IMR-90 (cell line): ENCODE data around the gene EIF4E3. TPM values are rescaled to one million over a fixed set of nuclear protein-coding genes. Genes with fewer than 3 reads are reported as not detected.

Source experiments
- ATAC-seq: fragments of 200-7000 bp; cut with Tn5 transposase; 2 replicates; pipeline ENCODE4 v1.9.1; 2020; ENCODE audit warnings: low read depth, mild to moderate bottlenecking, moderate library complexity
- BruUV-seq: library from RNA; stranded (reverse); fragments of 400-500 nt; replicated peaks from 2 replicates; lab custom pipeline; 2021; lab: Mats Ljungman, UMichigan
- CTCF ChIA-PET: fragments of 300-600 bp; formaldehyde crosslinking; extraction: SDS; loops from one replicate; lab custom pipeline; 2021; ENCODE audit warnings: antibody characterized with exemption; lab: Yijun Ruan, JAX
- POLR2A ChIA-PET: fragments of 300-600 bp; sonication (Branson Sonifier 250); formaldehyde crosslinking; loops from one replicate; lab custom pipeline; 2022; ENCODE audit warnings: antibody characterized with exemption; ENCODE audit not compliant: unreplicated experiment; lab: Charles Lee
- DNase-seq: peaks from one replicate; pipeline ENCODE4 v3.0.0; 2013
- H2AFZ ChIP-seq: replicated peaks from 2 replicates; pipeline ENCODE3; 2013; ENCODE audit warnings: low read length, mild to moderate bottlenecking; ENCODE audit not compliant: poor library complexity
- H2AK5ac ChIP-seq: 2 replicates; pipeline ENCODE4 v1.6.1; 2013; ENCODE audit warnings: low read depth, low read length, inconsistent platforms
- H2AK9ac ChIP-seq: replicated peaks from 2 replicates; pipeline ENCODE3; 2013; ENCODE audit warnings: mild to moderate bottlenecking, low read depth, low read length, moderate library complexity; ENCODE audit not compliant: poor library complexity
- H2BK120ac ChIP-seq: 2 replicates; pipeline ENCODE4 v1.6.1; 2013; ENCODE audit warnings: low read depth, low read length, inconsistent platforms
- H2BK15ac ChIP-seq: 3 replicates; pipeline ENCODE4 v1.6.1; 2013; ENCODE audit warnings: low read depth, low read length, inconsistent platforms
- H2BK20ac ChIP-seq: 2 replicates; pipeline ENCODE4 v1.6.1; 2013; ENCODE audit warnings: low read depth, mild to moderate bottlenecking, inconsistent platforms, low read length, moderate library complexity
- H2BK5ac ChIP-seq: 2 replicates; pipeline ENCODE4 v1.6.1; 2013; ENCODE audit warnings: mild to moderate bottlenecking, low read depth, low read length, inconsistent platforms; ENCODE audit not compliant: poor library complexity, severe bottlenecking
- H3K14ac ChIP-seq: replicated peaks from 2 replicates; pipeline ENCODE4 v1.6.1; 2013; ENCODE audit warnings: low read depth, low read length, inconsistent platforms
- H3K18ac ChIP-seq: 2 replicates; pipeline ENCODE4 v1.6.1; 2013; ENCODE audit warnings: low read depth, low read length, control low read depth
- H3K23ac ChIP-seq: 2 replicates; pipeline ENCODE4 v1.6.1; 2013; ENCODE audit warnings: low read depth, low read length, inconsistent platforms
- H3K27ac ChIP-seq: 2 replicates; pipeline ENCODE4 v1.5.1; 2013; ENCODE audit warnings: mild to moderate bottlenecking, control low read depth, low read length; ENCODE audit not compliant: insufficient read depth
- H3K27me3 ChIP-seq: 2 replicates; pipeline ENCODE4 v1.6.1; 2013; ENCODE audit warnings: low read length; ENCODE audit not compliant: control insufficient read depth, insufficient read depth
- H3K36me3 ChIP-seq: 2 replicates; pipeline ENCODE4 v1.6.1; 2013; ENCODE audit warnings: low read length, mixed read lengths; ENCODE audit not compliant: control insufficient read depth, insufficient read depth
- H3K4ac ChIP-seq: 2 replicates; pipeline ENCODE4 v1.6.1; 2013; ENCODE audit warnings: low read depth, low read length, inconsistent platforms
- H3K4me1 ChIP-seq: 2 replicates; pipeline ENCODE4 v1.6.1; 2013; ENCODE audit warnings: low read length, mixed read lengths; ENCODE audit not compliant: control insufficient read depth, insufficient read depth
- H3K4me2 ChIP-seq: 2 replicates; pipeline ENCODE4 v1.6.1; 2013; ENCODE audit warnings: low read depth, mild to moderate bottlenecking, control low read depth, low read length, moderate library complexity
- H3K4me3 ChIP-seq: 2 replicates; pipeline ENCODE4 v1.5.1; 2013; ENCODE audit warnings: low read depth, mild to moderate bottlenecking, control low read depth, low read length, moderate library complexity; ENCODE audit not compliant: insufficient read depth
- H3K56ac ChIP-seq: 2 replicates; pipeline ENCODE4 v1.6.1; 2013; ENCODE audit warnings: low read length, inconsistent platforms; ENCODE audit not compliant: insufficient read depth; ENCODE audit errors: extremely low read depth
- H3K79me1 ChIP-seq, 2 experiments: 2 replicates each; pipeline ENCODE4 v1.6.1; 2013; ENCODE audit warnings: low read length in 2 of 2, inconsistent platforms in 1 of 2, low read depth in 1 of 2
- H3K9ac ChIP-seq: 2 replicates; pipeline ENCODE4 v1.6.1; 2013; ENCODE audit warnings: low read depth, low read length, control low read depth
- H3K9me1 ChIP-seq: 2 replicates; pipeline ENCODE4 v1.6.1; 2013; ENCODE audit warnings: low read length, inconsistent platforms; ENCODE audit not compliant: insufficient read depth
- H3K9me3 ChIP-seq: 2 replicates; pipeline ENCODE4 v1.6.1; 2013; ENCODE audit warnings: low read length; ENCODE audit not compliant: control insufficient read depth, insufficient read depth
- H4K20me1 ChIP-seq: 2 replicates; pipeline ENCODE4 v1.6.1; 2013; ENCODE audit warnings: low read length, inconsistent platforms; ENCODE audit not compliant: insufficient read depth
- H4K5ac ChIP-seq: 2 replicates; pipeline ENCODE4 v1.6.1; 2013; ENCODE audit warnings: mild to moderate bottlenecking, low read depth, low read length, control low read depth
- H4K8ac ChIP-seq, 2 experiments: 2 replicates each; pipeline ENCODE4 v1.6.1; 2013; ENCODE audit warnings: low read depth in 2 of 2, low read length in 2 of 2, control low read depth in 1 of 2, inconsistent platforms in 1 of 2
- H4K91ac ChIP-seq: 2 replicates; pipeline ENCODE4 v1.6.1; 2013; ENCODE audit warnings: low read depth, low read length, inconsistent platforms; ENCODE audit not compliant: insufficient read depth
- BHLHE40 ChIP-seq: fragments of 150-350 bp; IDR thresholded peaks from 2 replicates; pipeline ENCODE4 v1.6.1; 2016; ENCODE audit warnings: mild to moderate bottlenecking, low read depth, low read length
- CEBPB ChIP-seq: IDR thresholded peaks from 2 replicates; pipeline ENCODE4 v1.6.1; 2012; ENCODE audit warnings: low read depth, low read length, improper control_type of control experiment
- CHD1 ChIP-seq: IDR thresholded peaks from 2 replicates; pipeline ENCODE4 v1.6.1; 2012; ENCODE audit warnings: low read depth, low read length, improper control_type of control experiment
- CTCF ChIP-seq: conservative IDR thresholded peaks from 2 replicates; pipeline ENCODE4 v1.5.1; 2012; ENCODE audit warnings: mild to moderate bottlenecking, low read depth, low read length, improper control_type of control experiment
- FOS ChIP-seq: fragments of 150-350 bp; IDR thresholded peaks from 2 replicates; pipeline ENCODE4 v1.6.1; 2016; ENCODE audit warnings: low read depth, low read length
- MAFK ChIP-seq: IDR thresholded peaks from 2 replicates; pipeline ENCODE4 v1.6.1; 2012; ENCODE audit warnings: low read depth, low read length, improper control_type of control experiment
- MAZ ChIP-seq: IDR thresholded peaks from 2 replicates; pipeline ENCODE4 v1.6.1; 2012; ENCODE audit warnings: low read depth, mild to moderate bottlenecking, low read length, improper control_type of control experiment, moderate library complexity, borderline replicate concordance
- MXI1 ChIP-seq: IDR thresholded peaks from 2 replicates; pipeline ENCODE4 v1.6.1; 2012; ENCODE audit warnings: low read depth, mild to moderate bottlenecking, low read length, moderate library complexity, borderline replicate concordance
- NFE2L2 ChIP-seq: fragments of 150-350 bp; IDR thresholded peaks from 2 replicates; pipeline ENCODE4 v1.6.1; 2016; ENCODE audit warnings: low read depth, mild to moderate bottlenecking, low read length
- POLR2A ChIP-seq: IDR thresholded peaks from 2 replicates; pipeline ENCODE4 v1.6.1; 2012; ENCODE audit warnings: mild to moderate bottlenecking, low read depth, low read length
- RAD21 ChIP-seq: IDR thresholded peaks from 2 replicates; pipeline ENCODE4 v1.6.1; 2012; ENCODE audit warnings: low read length, improper control_type of control experiment
- RCOR1 ChIP-seq: IDR thresholded peaks from 2 replicates; pipeline ENCODE4 v1.6.1; 2012; ENCODE audit warnings: mild to moderate bottlenecking, low read length, improper control_type of control experiment; ENCODE audit not compliant: insufficient replicate concordance
- RFX5 ChIP-seq: IDR thresholded peaks from 2 replicates; pipeline ENCODE4 v1.8.0; 2012; ENCODE audit warnings: low read depth, mild to moderate bottlenecking, low read length, moderate library complexity
- SMC3 ChIP-seq: fragments of 150-350 bp; IDR thresholded peaks from 2 replicates; pipeline ENCODE4 v1.6.1; 2016; ENCODE audit warnings: low read depth, mild to moderate bottlenecking, antibody characterized with exemption, low read length, moderate library complexity
- USF2 ChIP-seq: fragments of 150-350 bp; IDR thresholded peaks from 2 replicates; pipeline ENCODE4 v1.6.1; 2017; ENCODE audit warnings: mild to moderate bottlenecking, antibody characterized with exemption, low read length, low read depth
- WGBS, 2 experiments: methylation state at CpG; one replicate each; pipeline versions ENCODE4 v1.1.5 to v1.1.7; 2013; ENCODE audit warnings: missing lambda C conversion rate in 2 of 2; ENCODE audit not compliant: insufficient read length in 1 of 2; ENCODE audit errors: extremely low coverage in 2 of 2; 5-methylcytosine and 5-hydroxymethylcytosine counted together
- dilution Hi-C: fragments of 300-500 bp; cut with HindIII; formaldehyde crosslinking; loops from one replicate; pipeline ENCODE4 v1.14.3; 2018; ENCODE audit warnings: low sequenced_read_pairs; ENCODE audit not compliant: unreplicated experiment
- in situ Hi-C: fragments of 300-500 bp; cut with MboI; formaldehyde crosslinking; loops from 3 replicates; pipeline ENCODE4 v1.14.3; 2019; ENCODE audit warnings: low sequenced_read_pairs, inconsistent platforms, mixed read lengths
- intact Hi-C: fragments of 100-400 bp; cut with micrococcal nuclease; formaldehyde crosslinking; loops from 2 replicates; pipeline ENCODE4 v1.10.0; 2022
- polyA plus RNA-seq, 3 experiments: library from polyadenylated mRNA; depleted of rRNA; stranded (reverse); fragments of >200 nt; gene quantifications; 2 replicates each; pipeline ENCODE4 v1.2.3, GENCODE V29; 2012; ENCODE audit warnings: low replicate concordance in 1 of 3
- total RNA-seq: library from RNA; depleted of rRNA; stranded (reverse); fragments of >200 nt; gene quantifications from 2 replicates; pipeline ENCODE4 v1.2.3, GENCODE V29; 2012
- TF ChIP-seq, protein P1 (sequence below): fragments of 150-350 bp; IDR thresholded peaks from 2 replicates; pipeline ENCODE4 v1.6.1; 2016; ENCODE audit warnings: low read depth, mild to moderate bottlenecking, low read length, moderate library complexity, borderline replicate concordance

Gene EIF4E3
- total and polyA plus RNA-seq, 2 of the 4 experiments (the other 2 are of a cell fraction): 0.72 to 1.1 TPM

DNA sequence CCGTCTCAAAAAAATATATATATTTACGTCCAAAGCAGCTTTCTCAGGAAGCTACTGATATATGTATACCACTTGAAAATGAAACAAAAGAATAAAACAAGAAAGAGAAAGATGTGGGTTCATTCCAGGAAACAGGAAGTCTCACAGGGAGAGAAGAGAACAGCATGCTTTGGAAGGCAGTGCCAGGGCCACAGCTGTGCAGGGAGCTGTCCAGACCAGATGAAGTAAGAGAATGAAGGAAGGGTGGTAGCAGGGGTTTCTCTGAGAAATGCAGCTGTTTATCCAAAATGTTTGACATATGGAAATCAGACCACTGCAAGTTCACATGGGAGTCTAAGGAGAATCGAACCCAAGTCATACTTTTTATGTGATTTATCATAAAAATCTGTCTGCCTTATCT lies 19.5 kb upstream of the EIF4E3 start:
- Histone ChIP-seq H4K91ac (no peak overlapping the region), H3K27me3 (peaks cover 5% of the 10 kb centered on the region), H2AK5ac (no peak overlapping the region), H3K4ac (no peak overlapping the region), H3K4me1 (no peaks in the 10 kb centered on the region), H3K4me2 (no peak overlapping the region), H2BK120ac (no peak overlapping the region), H2BK20ac (no peak overlapping the region), H4K8ac (no peak overlapping the region), H2BK15ac (no peak overlapping the region), H3K4me3 (no peak overlapping the region), H2BK5ac (no peak overlapping the region), H3K14ac (no peak overlapping the region), H4K5ac (no peak overlapping the region), H3K79me1 (no peaks in the 10 kb centered on the region), H3K9me3 (0 out of 2 replicates have a peak, but pooled peaks cover 2% of the 10 kb centered on the region), H3K36me3 (no peaks in the 10 kb centered on the region), H3K27ac (no peak overlapping the region), H3K18ac (no peak overlapping the region), H4K20me1 (no peaks in the 10 kb centered on the region), H3K56ac (no peak overlapping the region), H3K9me1 (no peaks in the 10 kb centered on the region), H3K23ac (no peak overlapping the region), H3K9ac (no peak overlapping the region), H2AK9ac (no peak overlapping the region), H2AFZ (no peak overlapping the region)
- WGBS, 2 experiments: no CpG with 5 or more reads among the region's 3 CpGs
- ChIA-PET CTCF (interaction anchor here (0.9 kb wide), 1 partner anchor 14 kb away, joined by 4 read pairs; no protein-coding TSS in a partner anchor), POLR2A (no interaction called here)
- in situ Hi-C loops (no loop called here), dilution Hi-C loops (no loop called here), intact Hi-C loops (no loop called here)
- TF ChIP-seq, protein P1, sequence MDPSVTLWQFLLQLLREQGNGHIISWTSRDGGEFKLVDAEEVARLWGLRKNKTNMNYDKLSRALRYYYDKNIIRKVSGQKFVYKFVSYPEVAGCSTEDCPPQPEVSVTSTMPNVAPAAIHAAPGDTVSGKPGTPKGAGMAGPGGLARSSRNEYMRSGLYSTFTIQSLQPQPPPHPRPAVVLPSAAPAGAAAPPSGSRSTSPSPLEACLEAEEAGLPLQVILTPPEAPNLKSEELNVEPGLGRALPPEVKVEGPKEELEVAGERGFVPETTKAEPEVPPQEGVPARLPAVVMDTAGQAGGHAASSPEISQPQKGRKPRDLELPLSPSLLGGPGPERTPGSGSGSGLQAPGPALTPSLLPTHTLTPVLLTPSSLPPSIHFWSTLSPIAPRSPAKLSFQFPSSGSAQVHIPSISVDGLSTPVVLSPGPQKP: no peak
- no peak for TF ChIP-seq CHD1
- no peak for TF ChIP-seq MAFK
- TF ChIP-seq SMC3: no peak
- TF ChIP-seq FOS: no peak
- TF ChIP-seq CTCF: no peak
- TF ChIP-seq CEBPB: no peak
- TF ChIP-seq BHLHE40: no peak
- no peak for TF ChIP-seq MAZ
- no peak for TF ChIP-seq RFX5
- TF ChIP-seq RAD21: no peak
- TF ChIP-seq NFE2L2: no peak
- TF ChIP-seq MXI1: no peak
- TF ChIP-seq RCOR1: no peak
- no peak for TF ChIP-seq USF2
- TF ChIP-seq POLR2A: no peak
- ATAC-seq: no peak
- BruUV-seq: no TSS peak
- DNase-seq: no peak
